ENCODE data around the gene POLR3H.
A peak's percentile ranks its signal among the peaks of the same experiment; 100 is the strongest.

The POLR3H gene

DNA sequence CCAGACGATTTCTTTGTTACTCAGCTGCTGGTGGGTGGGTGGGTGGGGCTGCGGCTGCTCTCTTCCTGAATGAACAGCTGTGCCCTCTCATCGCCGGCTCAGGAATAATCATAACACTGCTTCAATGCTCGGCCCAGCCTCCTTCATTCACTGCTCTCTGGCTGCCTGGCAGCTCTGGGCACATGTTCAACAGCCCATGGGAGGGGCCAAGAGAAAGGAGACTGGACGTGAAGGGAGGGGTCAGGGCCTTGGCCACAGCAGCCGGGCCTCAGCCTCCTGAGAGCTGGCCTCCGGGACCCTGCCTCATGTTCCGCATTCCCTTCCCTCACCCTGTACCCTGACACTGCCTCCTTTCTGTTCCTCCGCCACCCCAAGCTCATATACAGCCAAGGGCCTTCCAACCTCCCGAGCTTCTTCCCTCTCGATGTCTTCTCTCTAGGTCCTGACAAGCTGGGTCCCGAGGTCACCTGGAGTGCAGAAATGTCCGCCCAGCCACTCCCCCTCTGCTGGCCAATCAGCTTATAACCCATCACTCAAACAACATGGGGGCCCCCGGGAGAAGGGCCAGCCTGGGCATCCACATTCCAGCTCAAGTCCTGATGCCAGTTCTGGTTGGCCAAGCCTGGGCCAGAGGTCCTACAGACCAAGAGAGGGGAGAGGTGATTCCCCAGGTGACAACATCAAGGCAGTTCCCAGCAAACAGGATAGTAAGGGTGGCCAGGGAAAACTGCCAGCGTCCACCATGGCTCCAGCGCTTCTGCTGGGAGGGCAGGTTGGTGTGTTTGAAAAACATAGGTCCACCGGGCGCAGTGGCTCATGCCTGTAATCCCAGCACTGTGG lies 13.4 kb upstream of the POLR3H start:
- no peak for DNase-seq (ENCODE audit: insufficient read length, low spot score)
- TF ChIP-seq TAF1 (IDR thresholded peaks at IDR 0.05; ENCODE audit: low read depth, low read length) (no peak), POU2F2 (IDR thresholded peaks at IDR 0.05; ENCODE audit: low read depth, low read length) (no peak), PAX5 (IDR thresholded peaks at IDR 0.05; ENCODE audit: insufficient read depth, low read length, severe bottlenecking) (no peak), SPI1 (IDR thresholded peaks at IDR 0.05; ENCODE audit: low read depth, low read length) (no peak), POLR2AphosphoS5 (IDR thresholded peaks at IDR 0.05; ENCODE audit: low read depth, low read length) (no peak), POLR2A (IDR thresholded peaks at IDR 0.05; ENCODE audit: low read depth, low read length) (no peak)
- no peak for FAIRE-seq

DNA sequence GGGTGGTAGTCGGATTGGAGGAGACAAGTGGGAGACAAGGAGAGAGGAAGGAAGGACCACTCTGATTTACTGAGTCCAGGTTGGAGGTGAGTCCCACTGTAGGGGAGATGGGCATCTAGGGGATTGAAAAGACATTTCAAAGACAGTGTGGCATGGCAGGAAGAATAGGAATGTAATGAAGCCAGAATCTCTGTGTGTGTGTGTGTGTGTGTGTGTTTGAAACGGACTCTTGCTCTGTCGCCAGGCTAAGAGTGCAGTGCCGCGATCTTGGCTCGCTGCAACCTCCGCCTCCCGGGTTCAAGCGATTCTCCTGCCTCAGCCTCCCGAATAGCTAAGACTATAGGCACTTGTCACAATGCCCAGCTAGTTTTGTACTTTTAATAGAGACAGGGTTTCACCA lies 12.3 kb upstream of the POLR3H start:
- FAIRE-seq (no peak), DNase-seq (ENCODE audit: insufficient read length, low spot score) (no peak)
- TF ChIP-seq SPI1 (IDR thresholded peaks at IDR 0.05; ENCODE audit: low read depth, low read length) (no peak), POU2F2 (IDR thresholded peaks at IDR 0.05; ENCODE audit: low read depth, low read length) (no peak), PAX5 (IDR thresholded peaks at IDR 0.05; ENCODE audit: insufficient read depth, low read length, severe bottlenecking) (no peak), POLR2A (IDR thresholded peaks at IDR 0.05; ENCODE audit: low read depth, low read length) (no peak), TAF1 (IDR thresholded peaks at IDR 0.05; ENCODE audit: low read depth, low read length) (no peak), POLR2AphosphoS5 (IDR thresholded peaks at IDR 0.05; ENCODE audit: low read depth, low read length) (no peak)

DNA sequence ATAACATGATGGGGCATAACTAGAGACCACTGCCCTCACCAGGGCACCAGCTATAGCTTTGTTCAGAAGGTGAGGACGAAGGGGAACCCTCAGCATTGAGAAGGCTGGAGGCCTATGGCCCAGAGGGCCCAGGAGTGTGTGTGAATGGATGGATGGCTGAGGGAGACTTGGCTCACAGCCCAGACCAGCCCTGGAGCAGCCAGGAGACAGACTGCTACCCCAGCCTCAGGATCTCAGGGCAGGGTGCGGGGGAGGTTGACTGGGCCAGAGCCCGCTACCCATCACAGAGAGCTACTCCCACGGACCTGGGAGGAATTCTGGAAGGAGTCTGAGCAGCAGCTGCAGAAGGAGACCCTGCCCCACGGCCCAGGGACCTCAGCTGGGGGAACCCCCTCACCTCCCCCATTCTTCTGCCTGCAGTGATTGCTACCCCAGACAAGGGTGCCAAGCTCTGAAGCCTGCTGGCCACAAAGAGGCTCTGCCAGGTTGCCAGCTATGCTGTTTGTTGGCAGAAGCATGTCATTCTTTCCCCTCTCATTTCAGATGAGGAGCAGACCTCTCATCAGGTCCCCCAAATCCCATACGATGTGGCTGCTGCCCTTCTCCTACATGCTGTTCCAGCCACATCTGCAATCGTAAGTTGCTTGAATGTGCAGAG lies 11.2 kb upstream of the POLR3H start:
- TF ChIP-seq TAF1 (IDR thresholded peaks at IDR 0.05; ENCODE audit: low read depth, low read length) (no peak), POLR2AphosphoS5 (IDR thresholded peaks at IDR 0.05; ENCODE audit: low read depth, low read length) (no peak), SPI1 (IDR thresholded peaks at IDR 0.05; ENCODE audit: low read depth, low read length) (no peak), POU2F2 (IDR thresholded peaks at IDR 0.05; ENCODE audit: low read depth, low read length) (no peak), PAX5 (IDR thresholded peaks at IDR 0.05; ENCODE audit: insufficient read depth, low read length, severe bottlenecking) (no peak), POLR2A (IDR thresholded peaks at IDR 0.05; ENCODE audit: low read depth, low read length) (no peak)
- DNase-seq (ENCODE audit: insufficient read length, low spot score) (no peak), FAIRE-seq (no peak)

DNA sequence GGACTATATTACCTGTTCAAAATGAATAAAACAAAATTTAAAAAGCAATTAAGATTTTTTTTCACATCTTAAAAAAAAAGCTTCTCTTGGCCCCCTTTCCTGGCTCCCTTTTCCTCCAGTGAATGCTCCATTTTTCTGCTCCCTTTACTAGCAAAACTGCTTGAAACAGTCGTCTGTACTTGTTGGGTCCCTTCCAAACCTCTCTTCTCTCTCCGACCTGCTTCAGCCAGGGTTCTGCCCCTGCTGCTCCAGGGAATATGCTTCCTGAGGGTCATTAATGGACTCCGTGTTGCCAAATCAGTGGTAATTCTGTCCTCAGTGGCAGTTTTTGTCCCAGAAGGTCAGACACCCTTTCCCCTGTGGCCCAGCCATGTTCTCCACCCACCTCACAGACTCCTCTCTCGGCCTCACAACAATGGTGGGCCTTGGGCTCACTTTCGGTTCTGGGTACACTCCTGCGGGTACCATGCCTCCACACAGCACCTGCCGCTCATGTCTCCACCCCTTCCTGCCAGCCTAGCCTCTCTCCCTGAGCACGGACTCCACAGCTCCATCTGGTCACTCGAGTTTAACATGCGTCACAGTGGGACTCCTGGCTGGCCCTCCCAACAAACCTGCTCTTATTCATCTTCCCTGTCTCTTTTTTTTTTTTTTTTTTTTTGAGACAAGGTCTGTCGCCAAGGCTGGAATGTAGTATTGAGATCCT lies 7.8 kb upstream of the POLR3H start:
- DNase-seq (ENCODE audit: insufficient read length, low spot score) (no peak), FAIRE-seq (no peak)
- TF ChIP-seq PAX5 (IDR thresholded peaks at IDR 0.05; ENCODE audit: insufficient read depth, low read length, severe bottlenecking) (no peak), SPI1 (IDR thresholded peaks at IDR 0.05; ENCODE audit: low read depth, low read length) (no peak), POLR2AphosphoS5 (IDR thresholded peaks at IDR 0.05; ENCODE audit: low read depth, low read length) (no peak), TAF1 (IDR thresholded peaks at IDR 0.05; ENCODE audit: low read depth, low read length) (no peak)

DNA sequence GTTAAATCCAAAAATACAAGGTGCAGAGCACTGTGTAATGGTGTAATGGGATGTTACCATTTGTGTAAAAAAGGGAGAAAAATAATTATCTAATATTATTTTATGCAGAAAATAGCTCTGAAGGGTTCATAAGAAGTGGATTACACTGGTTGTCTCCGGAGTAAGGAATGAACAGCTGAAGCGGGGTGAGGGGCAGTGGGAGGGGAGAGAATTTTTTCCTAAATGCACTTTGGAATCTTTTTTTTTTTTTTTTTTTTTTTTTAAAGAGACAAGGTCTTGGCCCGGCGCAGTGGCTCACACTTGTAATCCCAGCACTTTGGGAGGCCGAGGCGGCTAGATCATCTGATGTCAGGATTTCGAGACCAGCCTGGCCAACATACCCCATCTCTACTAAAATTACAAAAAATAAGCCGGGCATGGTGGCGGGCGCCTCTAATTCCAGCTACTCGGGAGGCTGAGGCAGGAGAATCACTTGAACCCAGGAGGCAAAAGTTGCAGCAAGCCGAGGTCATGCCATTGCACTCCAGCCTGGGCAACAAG lies 6.8 kb upstream of the POLR3H start:
- DNase-seq (ENCODE audit: insufficient read length, low spot score) (no peak), FAIRE-seq (no peak)
- no peak for TF ChIP-seq PAX5 (IDR thresholded peaks at IDR 0.05; ENCODE audit: insufficient read depth, low read length, severe bottlenecking)
- TF ChIP-seq POLR2AphosphoS5 (IDR thresholded peaks at IDR 0.05; ENCODE audit: low read depth, low read length), result no peak
- no peak for TF ChIP-seq TAF1 (IDR thresholded peaks at IDR 0.05; ENCODE audit: low read depth, low read length)
- no peak for TF ChIP-seq POLR2A (IDR thresholded peaks at IDR 0.05; ENCODE audit: low read depth, low read length)
- TF ChIP-seq SPI1 (IDR thresholded peaks at IDR 0.05; ENCODE audit: low read depth, low read length), result no peak
- TF ChIP-seq POU2F2 (IDR thresholded peaks at IDR 0.05; ENCODE audit: low read depth, low read length), result no peak

DNA sequence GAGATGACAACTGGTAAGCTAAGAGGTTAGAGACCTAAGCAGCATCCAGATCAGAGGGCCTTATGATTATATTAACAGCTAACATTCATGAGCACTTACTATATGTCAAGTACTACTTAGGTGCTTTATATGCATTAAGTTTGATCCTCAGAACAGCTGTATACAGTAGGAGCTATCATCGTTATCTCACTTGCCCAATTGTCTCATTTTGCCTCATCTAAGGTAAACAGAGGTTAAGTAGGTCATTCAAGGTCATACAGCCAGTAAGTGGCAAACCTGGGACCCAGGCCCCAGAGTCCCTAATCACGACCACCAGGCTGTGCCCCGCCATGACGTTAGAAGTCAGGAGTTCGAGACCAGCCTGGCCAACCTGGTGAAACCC lies 4.6 kb upstream of the POLR3H start:
- no peak for FAIRE-seq
- no peak for DNase-seq (ENCODE audit: insufficient read length, low spot score)

DNA sequence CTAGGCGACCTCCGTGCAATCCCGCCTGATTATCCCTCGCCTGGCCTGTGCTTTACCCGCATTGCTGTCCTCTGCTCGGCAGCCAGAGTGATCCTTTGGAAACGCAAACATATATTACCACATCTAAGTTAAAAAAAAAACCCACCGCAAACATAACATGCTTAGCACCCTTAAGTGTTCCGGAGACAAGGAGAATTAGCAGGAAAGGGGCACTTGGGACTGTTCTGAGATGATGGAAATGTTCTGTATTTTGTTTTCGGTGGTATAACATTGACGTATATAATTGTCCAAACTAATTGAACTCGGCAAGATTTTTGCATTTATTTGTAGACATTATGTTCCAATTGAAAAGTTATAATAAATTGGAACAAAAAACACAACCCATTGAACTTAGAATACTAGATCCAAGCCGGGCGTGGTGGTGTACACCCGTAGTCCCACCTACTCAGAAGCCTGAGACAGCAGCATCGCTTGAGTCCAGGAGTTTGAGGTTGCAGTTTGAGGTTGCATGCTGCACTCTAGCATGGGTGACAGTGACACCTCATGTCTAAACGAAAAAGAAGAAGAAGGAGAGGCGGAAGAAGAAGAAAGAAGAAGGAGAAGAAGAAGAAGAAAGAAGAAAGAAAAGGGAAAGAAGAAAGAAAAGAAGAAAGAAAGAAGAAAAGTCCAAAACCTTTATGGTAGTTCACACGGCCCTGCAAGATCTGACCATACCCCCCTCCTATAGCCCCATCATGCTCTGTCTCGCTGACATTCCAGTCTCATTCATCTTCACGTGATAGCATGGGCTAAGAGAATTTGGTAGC lies 604 bp upstream of the POLR3H start:
- FAIRE-seq (peak; percentile 58), DNase-seq (ENCODE audit: insufficient read length, low spot score) (no peak)

More for the DNA sequence above, 4.6 kb upstream of the POLR3H start:
- TF ChIP-seq TAF1 (IDR thresholded peaks at IDR 0.05; ENCODE audit: low read depth, low read length) (no peak), PAX5 (IDR thresholded peaks at IDR 0.05; ENCODE audit: insufficient read depth, low read length, severe bottlenecking) (no peak), POLR2A (IDR thresholded peaks at IDR 0.05; ENCODE audit: low read depth, low read length) (no peak), POU2F2 (IDR thresholded peaks at IDR 0.05; ENCODE audit: low read depth, low read length) (no peak), SPI1 (IDR thresholded peaks at IDR 0.05; ENCODE audit: low read depth, low read length) (no peak), POLR2AphosphoS5 (IDR thresholded peaks at IDR 0.05; ENCODE audit: low read depth, low read length) (no peak)

DNA sequence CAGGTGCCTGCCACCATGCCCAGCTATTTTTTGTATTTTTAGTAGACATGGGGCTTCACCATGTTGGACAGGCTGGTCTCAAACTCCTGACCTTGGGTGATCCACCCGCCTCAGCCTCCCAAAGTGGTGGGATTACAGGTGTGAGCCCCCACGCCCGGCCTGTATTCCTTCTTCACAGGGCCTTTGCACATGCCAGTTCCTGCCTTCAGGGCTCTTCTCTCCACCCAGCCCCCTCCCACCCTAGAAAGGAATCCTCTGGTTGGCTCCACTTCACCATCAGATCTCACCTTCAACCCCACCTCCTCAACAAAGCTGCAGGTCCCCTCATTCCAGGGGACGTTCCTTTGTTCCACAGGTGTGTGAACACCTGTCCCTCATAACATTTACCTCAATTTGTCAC lies 2.0 kb downstream of the POLR3H start:
- no peak for DNase-seq (ENCODE audit: insufficient read length, low spot score)
- FAIRE-seq, result no peak
- TF ChIP-seq POLR2A (IDR thresholded peaks at IDR 0.05; ENCODE audit: low read depth, low read length) (no peak), POU2F2 (IDR thresholded peaks at IDR 0.05; ENCODE audit: low read depth, low read length) (no peak), SPI1 (IDR thresholded peaks at IDR 0.05; ENCODE audit: low read depth, low read length) (no peak), PAX5 (IDR thresholded peaks at IDR 0.05; ENCODE audit: insufficient read depth, low read length, severe bottlenecking) (no peak), POLR2AphosphoS5 (IDR thresholded peaks at IDR 0.05; ENCODE audit: low read depth, low read length) (no peak), TAF1 (IDR thresholded peaks at IDR 0.05; ENCODE audit: low read depth, low read length) (no peak)

More for the DNA sequence above, 604 bp upstream of the POLR3H start:
- TF ChIP-seq TAF1 (IDR thresholded peaks at IDR 0.05; ENCODE audit: low read depth, low read length) (no peak), POLR2A (IDR thresholded peaks at IDR 0.05; ENCODE audit: low read depth, low read length) (peak; percentile 70; the same call in 1 of the 2 replicates), POLR2AphosphoS5 (IDR thresholded peaks at IDR 0.05; ENCODE audit: low read depth, low read length) (peak; percentile 56; the same call in 1 of the 2 replicates)

Measured in GM12891 (cell line).